Stimulated activated CD8-positive, alpha-beta memory T cell treated with anti-CD3 and anti-CD28 coated beads, Interleukin-15, amount 100 ng/mL, for 48 hours (primary cell): ENCODE data around the gene KISS1.
"Not testable (repeated sequence)": the region's sequence is repeated elsewhere in the genome, so short reads cannot be mapped to it uniquely, and the experiment has no call there.

Experiments used
- DNase-seq, 2 donors: peaks; one replicate each; pipeline ENCODE4 v3.0.0-alpha.2; 2020; ENCODE audit warnings: low read depth in 2 of 2

Gene KISS1

DNA sequence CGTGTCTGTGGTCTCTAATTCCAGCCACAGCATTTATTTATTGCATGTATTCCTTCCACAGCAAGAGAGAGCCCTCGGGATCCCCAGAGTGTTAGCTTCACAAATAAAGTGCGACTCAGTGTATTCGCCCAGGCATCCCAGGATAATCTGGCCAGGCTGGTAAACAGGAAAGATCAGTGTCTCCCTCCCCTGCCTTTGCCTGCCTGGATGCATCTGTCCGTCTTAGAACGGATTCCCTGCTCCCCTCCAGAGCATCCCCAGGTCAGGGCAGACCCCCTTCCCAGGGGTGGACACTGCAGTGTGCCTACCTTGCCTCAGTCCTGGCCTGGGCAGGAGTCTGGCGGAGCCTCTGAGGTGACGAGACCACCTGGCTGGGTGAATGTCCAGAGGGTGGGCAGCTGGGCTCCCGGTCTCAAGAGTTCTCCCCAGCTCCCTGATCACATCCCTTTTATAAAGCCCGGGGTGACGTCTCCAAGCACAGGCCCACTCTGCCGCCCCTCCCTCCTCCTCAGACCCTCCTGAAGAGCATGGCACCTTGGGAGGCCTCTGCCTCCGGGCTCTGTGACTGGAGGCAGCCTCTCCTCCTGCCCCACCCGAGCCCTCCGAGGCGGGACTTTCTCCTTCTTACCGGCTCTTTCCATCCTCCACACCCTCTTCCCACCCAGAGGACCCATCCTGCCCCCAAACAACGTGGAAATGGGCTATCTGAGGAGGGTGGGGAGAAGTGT, at the start of gene KISS1:
TSS of gene KISS1 (minus strand) at position 424 of the 728 bp plus-strand sequence. CDS start 3,615 bp downstream, outside the sequence.
- DNase-seq, result no peak

DNA sequence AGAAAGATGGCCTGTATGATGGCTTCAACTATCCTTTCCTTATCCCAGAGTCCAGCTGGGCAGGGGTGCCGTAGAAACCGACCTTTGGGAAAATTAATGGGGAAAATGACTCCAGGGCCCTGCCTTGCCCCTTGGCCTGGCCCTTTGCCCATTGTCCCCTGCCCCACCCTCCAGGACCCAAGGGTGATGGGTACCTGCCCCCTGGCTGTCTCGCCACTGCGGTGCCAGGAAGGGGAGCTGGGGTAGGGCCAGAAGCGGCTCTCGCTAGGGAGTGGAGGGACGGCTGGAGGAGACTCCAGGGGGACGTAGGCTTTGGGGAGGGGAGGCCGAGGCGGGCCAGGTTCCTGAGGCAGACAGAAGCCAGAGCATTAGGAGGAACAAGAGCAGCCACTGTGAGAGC, 46.6 kb upstream of the KISS1 start:
- no peak for DNase-seq

DNA sequence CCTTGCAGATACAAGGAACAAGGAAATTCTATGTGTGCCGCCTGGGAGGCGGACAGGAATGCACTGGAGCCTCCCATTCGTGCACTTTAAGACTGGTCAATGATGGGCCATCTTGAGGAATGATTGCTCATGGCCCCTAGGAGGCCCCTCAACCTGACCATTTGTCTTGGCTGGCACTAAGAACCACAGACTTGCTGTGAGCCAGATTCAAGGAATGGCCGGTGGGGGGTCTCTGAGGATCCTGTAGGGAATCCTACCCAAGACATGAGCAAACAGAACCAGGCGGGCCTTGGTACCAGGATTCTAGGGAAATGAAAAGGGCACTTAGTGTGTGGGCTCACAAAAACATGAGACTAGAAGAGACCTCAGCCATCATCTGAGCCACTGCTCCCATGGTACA, 45.6 kb upstream of the KISS1 start:
- no peak for DNase-seq

GRCh38 chr1:204241050-204241449, 44.8 kb upstream of the KISS1 start:
- no peak for DNase-seq

DNA sequence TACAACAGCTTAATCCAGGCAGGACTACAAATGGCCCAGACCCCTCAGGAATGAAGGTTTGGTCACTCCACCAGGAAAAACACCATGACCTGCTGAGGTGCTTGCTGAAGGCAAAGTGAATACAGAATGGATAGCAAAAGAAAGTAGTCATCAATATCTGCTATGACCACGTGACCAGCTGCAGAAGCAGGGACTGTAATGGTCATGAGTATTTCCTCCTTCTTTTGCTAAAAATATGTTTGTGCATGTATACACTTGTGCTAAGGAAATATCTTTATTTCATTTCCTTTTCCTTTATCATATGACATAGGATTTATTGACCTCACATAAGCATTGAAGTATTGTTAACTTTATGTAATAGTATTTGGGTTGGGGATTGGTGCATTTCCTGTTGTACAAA, 43.9 kb upstream of the KISS1 start:
- DNase-seq, result no peak

- DNase-seq, result not testable (repeated sequence)
These were observed 43.1 kb upstream of the KISS1 start for GRCh38 chr1:204239401-204239800.

- DNase-seq, result not testable (repeated sequence)
These were observed 42.2 kb upstream of the KISS1 start for GRCh38 chr1:204238520-204238919.

GRCh38 chr1:204237515-204237914, 41.2 kb upstream of the KISS1 start:
- DNase-seq, result not testable (repeated sequence)

GRCh38 chr1:204232526-204232925, 36.2 kb upstream of the KISS1 start:
- no peak for DNase-seq

DNA sequence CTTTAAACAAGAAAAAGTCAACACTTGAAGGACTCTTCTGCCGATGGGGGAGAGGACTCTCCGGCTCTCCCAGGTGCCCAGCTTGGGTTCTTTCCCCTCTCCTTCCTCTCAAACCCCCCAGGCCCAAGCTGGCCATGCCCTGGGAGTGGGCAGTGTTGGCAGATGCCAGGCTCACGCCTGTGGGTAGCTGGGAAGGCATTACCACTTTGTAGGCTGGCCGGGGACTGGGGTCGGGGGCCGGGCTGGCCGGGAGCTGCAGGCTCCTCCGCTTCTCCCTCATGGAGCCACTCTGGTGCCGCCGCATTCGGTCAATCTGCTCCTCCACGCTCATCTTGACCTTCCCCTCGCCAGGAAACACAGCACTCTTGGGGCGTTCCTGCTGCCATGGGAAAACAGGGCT, 33.9 kb upstream of the KISS1 start:
- no peak for DNase-seq

DNA sequence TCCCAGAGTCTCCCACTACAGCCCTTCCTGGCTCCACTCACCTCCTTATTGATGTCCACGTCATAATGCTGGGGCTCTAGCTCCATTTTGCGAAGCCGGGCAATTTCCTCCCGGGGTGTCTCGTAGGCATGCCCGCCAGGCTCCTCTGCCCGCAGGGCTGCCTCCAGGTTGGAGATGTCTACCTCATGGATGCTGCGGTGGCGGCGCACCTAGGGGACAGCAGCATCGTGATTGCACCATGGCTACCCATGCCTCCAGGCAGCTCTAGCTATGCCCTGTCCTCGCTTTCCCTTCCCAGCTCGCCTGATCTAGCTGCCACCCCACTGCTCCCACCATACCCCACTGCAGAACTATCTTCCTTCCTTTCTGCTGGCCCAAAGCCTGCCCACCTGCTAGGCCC, 32.6 kb upstream of the KISS1 start:
- DNase-seq, result no peak

DNA sequence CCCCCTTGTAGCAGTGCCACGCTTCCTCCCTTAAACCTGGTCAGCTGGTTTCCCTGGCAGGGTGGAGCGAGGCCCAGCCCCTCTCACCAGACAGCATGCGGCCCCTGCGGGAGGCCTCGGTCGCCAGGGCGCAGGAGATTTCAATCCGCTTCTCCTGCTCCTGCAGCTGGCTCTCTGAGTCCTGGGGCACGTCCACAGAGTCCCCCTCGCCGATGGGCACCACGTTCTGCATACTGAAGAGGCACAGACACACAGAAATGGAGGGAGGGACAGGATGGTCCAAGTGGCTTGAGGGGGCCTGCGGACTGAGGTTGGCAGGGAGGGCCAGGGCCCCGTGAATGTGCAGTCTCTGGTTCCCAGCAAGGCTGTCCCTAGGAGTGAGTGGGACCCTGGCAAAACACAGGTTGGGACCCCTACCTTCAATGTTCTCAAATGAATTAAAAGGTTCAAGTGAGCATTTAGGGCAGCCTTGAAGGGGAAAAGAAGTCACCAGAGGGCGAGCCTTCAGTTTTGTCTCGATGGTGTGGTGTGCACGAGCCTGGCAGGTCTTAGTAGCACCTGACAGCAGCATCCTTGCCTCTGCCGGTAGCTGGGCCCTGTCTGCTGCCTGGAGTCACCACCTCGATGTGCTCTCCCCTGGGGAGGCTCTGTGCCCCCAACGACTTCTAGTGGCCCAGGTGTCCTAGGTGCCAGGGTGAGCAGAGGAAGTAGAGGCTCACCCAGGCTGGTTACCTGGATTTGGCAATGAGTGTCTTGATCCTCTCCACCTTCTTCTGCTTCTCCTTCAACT, 31.9 kb upstream of the KISS1 start:
- DNase-seq, result no peak

- no peak for DNase-seq
These were observed 31.1 kb upstream of the KISS1 start for GRCh38 chr1:204227351-204227750.

- DNase-seq, result no peak
These were observed 29.8 kb upstream of the KISS1 start for GRCh38 chr1:204225841-204226735.

GRCh38 chr1:204224655-204225054, 28.4 kb upstream of the KISS1 start:
- DNase-seq, result no peak

DNA sequence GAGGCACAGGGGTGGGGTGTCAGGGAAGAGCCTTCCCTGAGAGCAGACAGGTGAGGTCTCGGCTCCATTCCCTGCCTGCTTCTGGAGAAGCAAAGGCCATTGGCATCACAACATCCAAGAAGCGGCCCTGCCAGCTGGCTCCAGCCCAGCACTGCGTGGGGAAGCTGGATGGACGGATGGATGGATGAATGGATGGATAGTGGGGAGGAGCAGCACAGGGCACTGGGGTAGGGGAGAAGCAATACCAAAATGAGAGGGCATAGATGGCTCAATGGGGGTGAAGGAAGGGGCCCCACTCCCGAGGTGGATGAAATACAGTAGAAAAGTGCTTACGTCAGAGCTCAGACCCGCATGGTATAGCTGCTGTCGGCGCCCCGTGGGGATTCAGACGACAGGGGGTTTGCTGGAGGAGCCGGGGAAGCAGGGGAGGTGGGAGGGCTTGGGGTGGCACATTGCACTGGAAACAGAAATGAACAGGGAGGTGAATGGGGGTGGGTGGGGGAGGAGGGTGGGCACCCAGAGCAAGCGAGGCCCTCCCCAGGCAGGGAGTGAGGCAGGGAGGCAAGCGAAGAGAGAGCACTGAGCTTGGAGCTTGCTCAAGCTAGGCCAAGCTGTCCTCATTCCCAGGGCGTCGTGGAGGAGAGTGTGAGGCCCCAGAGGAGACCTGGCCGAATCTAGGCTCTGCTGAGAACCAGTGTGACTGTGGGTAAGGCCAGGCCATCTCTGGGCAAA, 27.0 kb upstream of the KISS1 start:
- no peak for DNase-seq

GRCh38 chr1:204222764-204223055, 26.4 kb upstream of the KISS1 start:
- no peak for DNase-seq

- DNase-seq, result no peak
These were observed 25.9 kb upstream of the KISS1 start for GRCh38 chr1:204222006-204222763.

GRCh38 chr1:204221271-204221670, 25.0 kb upstream of the KISS1 start:
- no peak for DNase-seq

GRCh38 chr1:204219971-204220616, 23.8 kb upstream of the KISS1 start:
- no peak for DNase-seq
